ENCODE measurements around the gene GDA.
"Not testable (repeated sequence)": the region's sequence is repeated elsewhere in the genome, so short reads cannot be mapped to it uniquely, and the experiment has no call there.

Gene GDA

DNA sequence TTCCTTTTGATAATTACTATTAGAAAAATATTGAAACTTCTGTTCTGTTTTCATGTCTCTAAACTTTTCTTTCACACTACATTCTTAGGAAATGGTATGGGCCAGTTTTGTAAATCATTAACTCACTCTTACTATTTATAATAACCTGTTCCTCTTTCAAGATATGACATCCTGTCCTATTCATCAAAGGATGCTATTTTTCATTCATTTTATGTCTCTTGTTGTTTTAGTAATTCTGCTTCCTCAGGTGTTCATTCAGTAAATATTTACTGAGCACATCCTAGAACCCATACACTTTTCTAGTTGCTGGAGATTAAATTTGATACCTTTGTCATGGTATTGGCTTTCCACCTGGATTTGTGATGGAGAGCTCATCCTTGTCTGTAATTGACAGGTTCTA is 58.0 kb downstream of the GDA start:
- no peak for DNase-seq (ENCODE audit: low read depth in 2 of 2)

DNA sequence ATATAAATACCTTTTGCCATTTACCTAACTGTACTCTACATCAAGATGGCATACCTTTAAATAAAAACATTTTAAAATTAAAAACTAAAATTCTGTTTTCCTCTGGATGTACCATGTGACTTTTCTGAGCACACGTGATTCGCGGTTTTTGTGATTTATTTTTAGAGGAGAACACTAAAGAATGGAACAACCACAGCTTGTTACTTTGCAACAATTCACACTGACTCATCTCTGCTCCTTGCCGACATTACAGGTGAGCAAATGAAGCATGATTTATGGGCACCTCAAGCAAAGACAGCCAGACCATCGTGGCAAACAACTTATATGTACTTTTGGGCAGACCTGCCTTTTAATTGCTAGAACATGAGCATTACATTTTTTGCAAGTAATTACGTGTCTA is 61.3 kb downstream of the GDA start:
- no peak for DNase-seq (ENCODE audit: low read depth in 2 of 2)

- DNase-seq (ENCODE audit: low read depth in 2 of 2) = no peak
Measured at GRCh38 chr9:72211047-72211446, 61.8 kb downstream of the GDA start.

DNA sequence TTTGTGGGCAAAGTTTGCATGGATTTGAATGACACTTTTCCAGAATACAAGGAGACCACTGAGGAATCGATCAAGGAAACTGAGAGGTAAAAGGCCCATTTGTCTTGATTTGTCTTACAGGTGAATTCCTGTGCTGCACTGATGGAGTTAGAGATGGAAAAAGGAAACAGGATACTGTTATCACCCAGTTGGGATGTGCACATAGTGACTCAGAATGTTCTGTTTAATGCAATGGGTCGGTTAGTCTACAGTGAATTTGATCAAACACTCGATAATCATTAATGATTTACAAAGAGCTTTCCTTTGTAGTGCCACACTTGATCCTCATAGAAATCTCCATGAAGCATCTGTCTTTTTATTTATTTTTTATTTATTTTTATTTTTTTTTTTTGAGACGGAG is 64.7 kb downstream of the GDA start:
- DNase-seq (ENCODE audit: low read depth in 2 of 2) = no peak

- DNase-seq (ENCODE audit: low read depth in 2 of 2) = no peak
Measured at GRCh38 chr9:72217306-72217842, 68.1 kb downstream of the GDA start.

DNA sequence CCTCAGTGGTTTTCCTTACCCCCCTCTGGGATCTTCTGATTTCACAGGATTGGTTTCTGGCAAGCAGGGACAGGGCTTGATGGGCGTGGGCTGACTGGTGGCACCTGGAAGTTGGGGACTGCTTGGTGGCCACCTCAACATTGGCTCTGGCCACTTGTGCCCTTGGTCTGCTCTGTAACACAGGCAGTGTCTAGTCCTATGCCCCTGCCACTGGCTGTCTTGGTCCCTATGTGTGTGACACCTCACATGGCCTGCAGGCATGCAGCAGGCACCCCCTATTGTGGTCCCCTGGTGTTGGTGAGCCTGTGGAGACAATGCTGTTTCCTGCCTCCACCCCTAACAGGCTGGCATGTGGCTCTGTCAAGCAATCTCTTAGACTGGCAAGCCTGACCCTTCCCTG is 71.3 kb downstream of the GDA start:
- DNase-seq (ENCODE audit: low read depth in 2 of 2) = no peak

- no peak for DNase-seq (ENCODE audit: low read depth in 2 of 2)
Measured at GRCh38 chr9:72226146-72226812, 77.0 kb downstream of the GDA start.

- DNase-seq (ENCODE audit: low read depth in 2 of 2) = no peak
Measured at GRCh38 chr9:72228282-72228681, 79.0 kb downstream of the GDA start.

- DNase-seq (ENCODE audit: low read depth in 2 of 2) = no peak
Measured at GRCh38 chr9:72232778-72233177, 83.5 kb downstream of the GDA start.

DNA sequence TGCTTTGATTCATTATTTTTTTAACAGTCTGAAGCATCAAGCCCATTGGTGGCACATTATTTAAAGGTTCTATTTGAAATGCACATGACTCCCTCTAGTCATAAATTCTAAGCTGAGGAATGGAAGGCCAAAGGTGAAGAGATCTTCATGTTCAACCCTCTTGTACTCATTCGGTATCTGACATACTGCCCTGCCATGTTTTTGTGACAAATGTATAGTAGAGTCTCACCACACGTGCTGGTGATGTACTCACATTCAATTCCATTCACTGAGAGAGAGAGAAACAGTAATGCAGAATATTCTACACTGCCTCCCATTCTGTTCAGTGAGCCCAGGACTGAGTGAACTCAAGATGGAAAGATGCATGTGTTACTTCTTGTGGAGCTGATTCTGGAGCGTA is 98.3 kb downstream of the GDA start:
- no peak for DNase-seq (ENCODE audit: low read depth in 2 of 2)

- DNase-seq (ENCODE audit: low read depth in 2 of 2) = no peak
Measured at GRCh38 chr9:72251589-72251988, 102.3 kb downstream of the GDA start.

GRCh38 chr9:72254901-72255545 is 105.8 kb downstream of the GDA start:
- DNase-seq (ENCODE audit: low read depth in 2 of 2) = no peak

- no peak for DNase-seq (ENCODE audit: low read depth in 2 of 2)
Measured at GRCh38 chr9:72255569-72255968, 106.3 kb downstream of the GDA start.

- no peak for DNase-seq (ENCODE audit: low read depth in 2 of 2)
Measured at GRCh38 chr9:72256931-72257330, 107.7 kb downstream of the GDA start.

DNA sequence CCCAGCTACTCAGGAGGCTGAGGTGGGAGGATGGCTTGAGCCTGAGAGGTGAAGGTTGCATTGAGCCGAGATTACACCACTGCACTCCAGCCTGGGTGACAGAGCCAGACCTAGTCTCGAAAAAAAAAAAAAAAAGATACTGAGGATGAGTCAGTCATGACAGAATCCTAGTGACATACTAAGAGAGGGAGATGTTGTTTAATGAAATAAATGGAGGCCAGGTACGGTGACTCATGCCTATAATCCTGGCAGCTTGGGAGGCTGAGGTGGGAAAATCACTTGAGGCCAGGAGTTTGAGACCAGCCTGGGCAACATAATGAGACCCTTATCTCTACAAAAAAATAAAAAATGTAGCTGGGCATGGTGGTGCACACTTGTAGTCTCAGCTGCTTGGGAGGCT is 108.6 kb downstream of the GDA start:
- no peak for DNase-seq (ENCODE audit: low read depth in 2 of 2)

- DNase-seq (ENCODE audit: low read depth in 2 of 2) = no peak
Measured at GRCh38 chr9:72262063-72262462, 112.8 kb downstream of the GDA start.

- no peak for DNase-seq (ENCODE audit: low read depth in 2 of 2)
Measured at GRCh38 chr9:72263572-72263971, 114.3 kb downstream of the GDA start.

- no peak for DNase-seq (ENCODE audit: low read depth in 2 of 2)
Measured at GRCh38 chr9:72268961-72269360, 119.7 kb downstream of the GDA start.

DNA sequence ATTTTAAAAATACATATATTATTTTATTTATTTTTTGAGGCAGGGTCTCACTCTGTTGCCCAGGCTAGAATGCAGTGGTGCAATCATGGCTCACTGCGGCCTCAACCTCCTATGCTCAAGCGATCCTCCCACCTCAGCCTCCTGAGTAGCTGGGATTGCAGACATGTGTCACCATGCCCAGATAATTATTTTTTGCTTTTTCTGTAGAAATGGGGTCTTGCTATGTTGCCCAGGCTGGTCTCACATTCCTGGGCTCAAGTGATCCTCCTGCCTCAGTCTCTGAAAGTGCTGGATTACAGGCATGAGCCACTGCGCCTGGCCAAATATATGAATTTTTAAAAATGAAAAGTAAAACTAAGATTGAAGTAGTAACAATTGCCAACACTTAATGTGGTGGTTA is 121.1 kb downstream of the GDA start:
- DNase-seq (ENCODE audit: low read depth in 2 of 2) = not testable (repeated sequence)

DNA sequence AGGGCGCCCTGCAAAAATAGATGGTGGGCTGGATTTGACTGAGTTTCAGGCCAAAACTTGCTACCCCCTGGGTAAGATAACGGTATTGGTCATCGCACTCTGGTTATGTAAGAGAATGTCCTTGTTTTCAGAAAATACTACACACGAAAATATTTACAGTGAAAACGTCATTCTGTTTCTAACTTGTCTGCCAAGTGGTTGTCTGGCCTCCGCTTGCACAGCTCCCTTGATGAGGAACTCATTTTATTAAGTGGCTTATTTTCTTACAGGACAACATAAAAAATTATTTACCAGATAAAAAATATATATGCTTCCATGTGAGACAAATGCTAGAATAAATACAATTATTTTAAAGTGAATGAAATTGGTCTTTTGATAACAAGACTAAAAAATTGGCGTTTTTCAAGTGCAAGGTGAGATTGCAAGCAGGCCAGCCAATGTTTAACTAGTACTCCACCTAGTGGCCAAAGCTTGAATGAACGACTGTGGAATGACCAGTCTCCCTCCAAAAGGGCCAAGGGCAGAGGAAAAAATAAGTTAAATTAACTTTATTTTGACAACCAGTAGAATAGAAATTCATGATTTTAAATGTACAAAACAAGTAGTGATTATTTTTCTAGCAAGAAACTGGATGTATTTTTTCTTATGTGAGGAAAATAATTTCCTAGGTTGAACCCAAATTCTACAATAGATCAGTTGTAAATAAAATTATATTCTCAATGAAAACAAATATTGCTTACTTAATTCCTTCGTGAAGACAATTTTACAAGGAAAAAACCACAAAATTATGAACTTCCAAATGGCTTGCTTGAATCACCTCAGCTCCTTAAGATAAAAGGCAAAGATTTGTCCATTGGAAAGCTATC is 122.6 kb downstream of the GDA start:
- DNase-seq (ENCODE audit: low read depth in 2 of 2) = peak in 1 of 2 experiments; percentile 4

DNA sequence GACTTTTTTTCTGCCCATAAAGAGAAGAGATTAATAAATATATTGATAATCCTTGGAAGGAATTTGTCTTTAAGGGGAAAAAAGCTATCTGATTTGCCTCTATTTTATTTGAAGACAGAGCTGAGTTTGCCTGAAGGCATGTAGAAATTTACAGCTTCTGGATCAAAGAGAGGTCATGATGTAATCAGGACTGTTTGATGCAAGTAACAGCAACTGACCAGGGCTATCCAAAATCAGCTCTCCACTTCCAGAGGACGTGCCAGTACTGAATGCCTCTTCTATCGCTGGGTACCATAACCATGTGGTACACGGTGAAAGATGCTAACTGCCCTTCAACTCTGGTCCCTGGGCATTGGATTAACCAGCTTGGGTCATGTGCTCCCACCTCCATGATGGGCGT is 125.2 kb downstream of the GDA start:
- DNase-seq (ENCODE audit: low read depth in 2 of 2) = no peak

- no peak for DNase-seq (ENCODE audit: low read depth in 2 of 2)
Measured at GRCh38 chr9:72274916-72275315, 125.7 kb downstream of the GDA start.

DNA sequence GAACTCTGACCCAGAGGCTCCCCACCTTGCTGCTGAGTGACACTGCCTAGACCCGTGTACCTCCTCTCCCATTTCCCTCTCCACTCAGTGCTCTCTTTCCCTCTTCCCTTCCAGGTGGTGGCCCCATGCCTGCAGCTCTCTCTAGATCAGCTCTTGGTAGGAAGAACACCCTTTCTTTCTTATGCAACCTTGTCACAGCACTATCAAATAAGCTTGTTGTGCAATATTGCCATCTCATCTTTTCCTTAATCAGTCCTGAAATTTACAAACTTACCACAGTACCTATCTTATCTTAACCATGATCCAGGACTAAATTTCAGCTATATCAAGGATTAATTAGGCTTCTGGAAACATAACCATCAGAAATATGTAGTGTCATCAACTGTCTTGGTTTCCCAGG is 127.2 kb downstream of the GDA start:
- no peak for DNase-seq (ENCODE audit: low read depth in 2 of 2)
